NOMO-1 treated with DMSO at 0.1 percent for 48 hours (cell line): Measurements from ENCODE around the gene CRACDL.
A peak's percentile ranks its signal among the peaks of the same experiment; 100 is the strongest.

Experiments
- DNase-seq: peaks from one replicate; lab custom pipeline; 2025; ENCODE audit not compliant: unreplicated experiment; lab: John Stamatoyannopoulos, UW

The CRACDL gene

GRCh38 chr2:98927027-98927426 lies 9.0 kb downstream of the CRACDL start:
- DNase-seq = no peak

DNA sequence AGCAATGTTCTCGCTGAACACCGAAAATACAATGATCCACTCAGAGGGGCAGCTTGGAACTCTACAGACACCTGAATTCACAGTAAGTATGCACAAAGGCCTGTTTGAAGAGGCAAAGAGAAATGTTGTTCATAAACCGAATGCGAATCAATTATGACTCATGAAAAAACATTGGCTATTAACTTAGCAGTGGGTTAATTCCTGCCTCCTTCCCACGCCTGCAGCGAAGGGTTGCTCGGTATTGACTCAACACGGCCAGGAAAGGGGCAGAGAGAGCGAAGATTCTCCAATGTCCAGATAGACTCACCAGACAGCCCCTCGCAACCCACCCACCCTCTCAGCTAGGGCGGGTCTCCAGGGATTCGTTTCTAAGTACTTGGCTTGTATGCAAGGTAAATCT lies 9.4 kb downstream of the CRACDL start:
- no peak for DNase-seq

- no peak for DNase-seq
Measured at GRCh38 chr2:98924910-98925309, 11.1 kb downstream of the CRACDL start.

DNA sequence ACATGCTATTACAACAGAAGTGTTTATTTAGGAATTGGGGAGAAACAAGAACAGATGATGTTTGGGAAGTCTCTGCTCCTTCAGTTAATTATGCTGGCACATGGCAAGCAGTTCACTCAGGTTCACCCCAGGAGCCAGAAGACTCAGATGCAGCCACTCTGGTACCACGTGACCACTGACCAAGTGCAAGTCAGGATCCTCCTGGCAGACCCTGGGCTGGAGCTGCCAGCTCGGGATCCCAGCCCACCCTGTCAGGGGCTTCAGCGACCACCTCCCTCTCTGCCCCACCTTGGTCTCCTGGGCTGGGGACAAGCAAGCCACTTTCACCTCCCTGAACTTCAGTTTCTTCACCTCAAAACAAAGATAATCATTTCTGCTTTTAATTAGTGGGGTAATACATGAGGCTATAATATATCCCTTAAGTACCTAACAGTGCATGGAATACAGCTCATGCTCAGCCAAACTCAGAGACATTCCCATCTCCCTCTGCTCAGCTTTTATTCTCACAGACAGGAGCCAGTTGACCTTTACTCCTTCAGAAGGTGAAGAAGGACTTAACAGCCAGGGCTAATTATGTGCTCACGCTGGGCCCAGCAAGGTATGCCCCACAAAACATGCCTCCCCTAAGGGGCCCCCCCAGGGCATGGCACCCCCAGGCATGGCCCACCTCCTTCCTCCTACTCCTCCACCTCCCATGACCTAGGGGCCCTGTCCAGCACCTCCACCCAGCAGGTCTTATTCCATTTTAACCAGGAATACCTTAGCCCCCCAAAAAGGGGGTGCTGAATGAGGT lies 11.8 kb downstream of the CRACDL start:
- no peak for DNase-seq

DNA sequence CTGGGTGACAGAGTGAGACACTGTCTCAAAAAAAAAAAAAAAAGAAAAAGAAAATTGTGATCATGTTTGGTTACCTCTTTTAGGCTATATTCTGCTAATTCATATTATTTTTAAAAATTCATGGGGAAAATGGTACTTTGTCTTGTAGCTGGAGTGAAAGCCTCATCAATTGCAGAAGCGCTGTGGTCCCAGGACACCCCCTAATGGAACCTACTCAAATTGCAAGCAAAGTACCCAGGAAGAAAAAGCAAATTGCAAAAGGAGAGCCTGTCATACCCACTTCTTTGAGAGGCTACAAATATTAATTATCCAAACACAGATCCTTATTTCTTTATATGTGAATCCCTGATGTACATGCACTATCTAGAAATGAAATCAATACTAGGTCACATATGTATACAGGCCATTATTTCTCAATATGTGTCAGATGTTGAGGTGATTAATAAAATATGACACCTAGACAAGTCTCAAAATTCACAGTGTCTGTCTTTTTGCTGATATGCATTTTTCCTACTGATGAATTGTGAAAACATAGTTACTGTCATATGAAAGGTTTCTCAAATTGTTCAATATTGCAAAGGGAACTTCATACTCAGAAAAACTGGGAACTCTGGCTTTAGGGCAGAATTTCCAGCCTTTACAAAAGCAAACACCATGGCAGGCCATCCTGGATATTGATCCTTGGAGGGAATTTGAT lies 12.6 kb downstream of the CRACDL start:
- no peak for DNase-seq

DNA sequence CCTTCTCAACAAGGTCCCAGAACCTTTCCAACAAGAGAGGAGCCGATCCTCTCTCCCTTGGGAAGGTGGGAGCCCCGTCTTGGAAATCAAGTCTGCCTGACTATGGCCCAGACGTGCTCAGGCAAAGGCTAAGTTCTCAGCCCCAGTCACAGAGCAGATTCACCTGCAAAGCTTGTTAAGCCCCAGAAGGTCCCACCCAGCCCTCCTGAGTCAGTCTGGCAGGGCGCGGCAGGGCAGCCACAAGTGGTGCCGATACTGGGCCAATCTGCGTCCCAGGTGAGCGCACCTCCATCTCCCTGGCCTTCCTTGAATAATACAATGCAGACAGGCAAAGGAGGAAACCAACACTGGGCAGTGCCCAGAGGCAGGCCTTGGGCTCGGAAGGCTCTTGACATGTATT lies 15.0 kb downstream of the CRACDL start:
- DNase-seq = no peak

- no peak for DNase-seq
Measured at GRCh38 chr2:98917031-98917471, 19.0 kb downstream of the CRACDL start.

- DNase-seq = no peak
Measured at GRCh38 chr2:98915751-98916358, 20.2 kb downstream of the CRACDL start.

GRCh38 chr2:98914713-98915580 lies 21.1 kb downstream of the CRACDL start:
- DNase-seq = no peak

GRCh38 chr2:98913916-98914712 lies 21.9 kb downstream of the CRACDL start:
- no peak for DNase-seq

GRCh38 chr2:98912957-98913915 lies 22.8 kb downstream of the CRACDL start:
- DNase-seq = no peak

- DNase-seq = no peak
Measured at GRCh38 chr2:98912221-98912851, 23.7 kb downstream of the CRACDL start.

DNA sequence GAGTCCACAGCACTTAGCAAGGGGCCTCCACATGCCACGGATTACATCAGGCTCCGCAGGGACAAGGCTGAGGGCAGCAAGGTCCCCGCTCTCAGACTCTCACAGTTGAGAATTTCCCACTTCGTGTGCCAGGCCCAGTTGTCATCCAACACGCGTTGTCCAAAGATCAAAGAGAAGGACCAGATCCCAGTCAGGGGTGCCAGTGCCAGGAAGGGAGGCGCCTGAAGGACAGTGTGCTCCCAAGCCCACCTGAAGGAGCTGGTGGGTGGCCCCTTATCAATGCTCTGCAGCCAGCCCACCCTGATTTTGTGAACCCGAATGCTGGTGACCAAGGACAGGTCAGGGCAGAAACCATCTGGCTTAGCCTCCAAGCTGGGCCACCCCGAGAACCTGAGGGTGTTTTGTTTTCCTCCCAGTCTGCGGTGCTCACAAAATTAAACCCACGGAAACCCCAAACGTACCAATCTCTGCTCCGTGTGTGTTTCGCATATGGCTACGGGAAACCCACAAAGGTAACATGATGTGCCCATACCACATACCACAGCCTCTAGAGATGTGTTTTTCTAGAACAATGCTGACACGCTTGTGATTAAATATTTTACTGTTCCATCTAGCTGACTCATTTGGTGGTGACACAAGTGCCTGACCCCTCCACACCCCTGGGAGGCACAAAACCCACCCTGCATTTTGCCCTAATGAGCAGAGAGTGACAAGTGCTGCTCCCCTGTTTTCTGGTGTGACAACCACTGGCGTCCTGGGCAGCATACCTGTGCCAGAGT lies 24.5 kb downstream of the CRACDL start:
- no peak for DNase-seq

GRCh38 chr2:98911126-98911375 lies 25.0 kb downstream of the CRACDL start:
- DNase-seq = no peak

DNA sequence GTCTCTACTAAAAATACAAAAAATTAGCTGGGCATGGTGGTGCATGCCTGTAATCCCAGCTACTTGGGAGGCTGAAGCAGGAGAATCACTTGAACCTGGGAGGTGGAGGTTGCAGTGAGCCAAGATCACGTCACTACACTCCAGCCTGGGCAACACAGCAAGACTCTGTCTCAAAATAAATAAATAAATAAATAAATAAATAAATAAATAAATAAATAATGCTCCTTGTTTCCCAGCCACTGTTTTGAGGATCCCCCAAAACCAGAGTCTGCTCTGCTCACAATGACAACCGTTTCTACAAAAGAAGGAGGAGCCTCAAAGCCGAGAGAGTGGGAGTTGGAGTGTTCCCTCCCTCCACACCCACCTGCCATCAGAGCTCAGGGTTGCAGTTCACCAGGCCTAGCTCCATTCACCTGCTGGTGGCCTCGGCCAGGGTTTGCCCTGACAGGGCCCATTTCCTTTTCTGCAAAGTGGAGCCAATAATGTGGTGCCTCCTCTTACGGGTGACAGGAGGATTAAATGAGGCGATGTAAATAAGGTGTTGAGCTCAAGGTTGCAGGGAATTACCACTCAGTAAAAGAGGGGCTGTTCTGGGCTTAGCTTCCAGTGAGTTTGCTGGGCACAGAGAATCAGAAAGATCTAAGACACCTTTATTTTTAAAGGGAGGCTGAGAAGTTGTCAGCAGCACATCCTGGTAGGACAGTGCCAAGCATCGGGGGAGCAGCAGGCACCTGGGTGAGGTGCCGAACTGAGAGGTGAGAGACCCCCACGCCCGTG lies 25.5 kb downstream of the CRACDL start:
- no peak for DNase-seq

DNA sequence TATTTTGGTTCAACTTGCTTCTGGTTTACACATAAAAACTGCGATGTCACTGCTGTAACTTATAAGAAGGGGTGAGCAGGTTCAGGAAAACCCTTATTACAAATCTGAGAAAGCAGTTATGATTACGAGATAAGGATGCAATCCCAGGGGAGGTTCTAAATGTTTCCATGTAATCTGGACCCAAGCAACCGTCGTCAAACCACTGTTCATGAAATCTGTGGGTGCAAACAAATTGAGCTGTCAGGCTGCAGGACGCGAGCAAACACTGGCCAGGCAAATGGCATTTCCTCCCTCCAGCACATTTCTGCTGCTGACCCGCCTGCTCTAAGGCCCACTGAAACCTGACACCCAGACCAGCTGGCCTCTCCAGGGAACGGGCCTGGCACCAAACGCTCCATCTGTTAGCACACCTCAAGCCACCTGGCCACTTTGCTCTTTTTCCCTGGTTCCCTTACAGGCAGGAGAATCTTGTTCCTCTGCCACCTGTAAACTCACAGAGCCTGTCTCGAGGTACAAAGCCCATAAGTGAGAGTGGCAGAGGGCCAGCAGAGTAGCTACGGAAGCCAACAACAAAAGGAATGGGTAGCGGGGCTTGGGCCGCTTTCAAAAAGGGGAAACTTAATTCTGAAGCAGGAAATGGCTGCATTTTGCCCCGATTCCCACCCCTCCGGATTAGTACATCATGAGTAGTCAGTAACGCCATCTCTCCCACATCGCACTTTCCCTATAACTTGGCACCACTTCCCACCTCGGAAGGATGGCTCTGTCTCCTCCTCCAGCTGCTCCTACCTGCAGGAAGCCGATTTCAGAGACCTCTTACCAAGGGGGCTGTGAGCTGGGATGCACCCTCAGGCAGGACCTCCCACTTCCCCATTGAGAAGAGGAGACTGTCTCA lies 26.5 kb downstream of the CRACDL start:
- DNase-seq = peak; percentile 56

GRCh38 chr2:98908931-98909316 lies 27.1 kb downstream of the CRACDL start:
- DNase-seq = peak; percentile 56
